Esophagus muscularis mucosa (tissue), 4 donors: ENCODE results near the gene RBM43. TPM values are rescaled to one million over a fixed set of nuclear protein-coding genes. Genes with fewer than 3 reads are reported as not detected.

Source experiments
- DNase-seq: peaks from one replicate; pipeline ENCODE4 v3.0.0-alpha.2; 2017; ENCODE audit errors: extremely low spot score
- H3K27ac ChIP-seq, 4 donors: fragments of 200-600 bp; sonication (generic); replicated peaks in 1 of 4; 1 replicate in 3 of 4; 2 replicates in 1 of 4; pipeline ENCODE4 v1.5.1; 2016 to 2019; ENCODE audit warnings: mild to moderate bottlenecking in 1 of 4
- H3K27me3 ChIP-seq, 4 donors: fragments of 200-600 bp; sonication (generic); one replicate each; pipeline versions ENCODE4 v1.5.1 to v1.6.0; 2016 to 2019
- H3K36me3 ChIP-seq, 4 donors: fragments of 200-600 bp; sonication (generic); one replicate each; pipeline ENCODE4 v1.5.1; 2016 to 2019
- H3K4me1 ChIP-seq, 4 donors: fragments of 200-600 bp; sonication (generic); one replicate each; pipeline ENCODE4 v1.5.1; 2016 to 2019
- H3K4me3 ChIP-seq, 4 donors: fragments of 200-600 bp; sonication (generic); 1 replicate in 2 of 4; 2 replicates in 2 of 4; pipeline ENCODE4 v1.5.1; 2016 to 2019; ENCODE audit warnings: mild to moderate bottlenecking in 4 of 4, moderate library complexity in 1 of 4
- H3K9me3 ChIP-seq, 4 donors: fragments of 200-600 bp; sonication (generic); 1 replicate in 3 of 4; 2 replicates in 1 of 4; pipeline ENCODE4 v1.5.1; 2016 to 2019
- EP300 ChIP-seq: sonication (generic); formaldehyde crosslinking; IDR thresholded peaks from one replicate; pipeline ENCODE4 v1.6.1; 2017; ENCODE audit warnings: antibody characterized with exemption
- POLR2A ChIP-seq: fragments of 450-650 bp; IDR thresholded peaks from one replicate; pipeline ENCODE4 v1.6.1; 2017; ENCODE audit warnings: antibody characterized with exemption, moderate library complexity, mild to moderate bottlenecking, low read depth
- POLR2AphosphoS5 ChIP-seq, 2 donors: sonication (generic); formaldehyde crosslinking; IDR thresholded peaks; one replicate each; pipeline ENCODE4 v1.6.1; 2017; ENCODE audit warnings: antibody characterized with exemption in 2 of 2
- WGBS: methylation state at CpG from one replicate; pipeline ENCODE4 v1.1.5; 2018; 5-methylcytosine and 5-hydroxymethylcytosine counted together
- intact Hi-C: fragments of 100-400 bp; cut with DNase I; formaldehyde crosslinking; loops from one replicate; pipeline ENCODE4 v1.15.1; 2023
- total RNA-seq, 4 donors: library from RNA; depleted of rRNA; stranded (reverse); fragments of >200 nt; gene quantifications; one replicate each; pipeline versions ENCODE4 v1.1.0 to v1.2.1, GENCODE V29; 2016
- TF ChIP-seq, protein P1 (sequence below), 3 experiments: fragments of 200-600 bp in 2 of 3; fragments of 450-650 bp in 1 of 3; sonication (generic) in 2 of 3; IDR thresholded peaks; one replicate each; pipeline ENCODE4 v1.5.1; 2017 to 2019; ENCODE audit warnings: antibody characterized with exemption in 3 of 3, mild to moderate bottlenecking in 2 of 3, moderate library complexity in 1 of 3

RBM43 gene
- total RNA-seq, 4 donors from 2014 or later = 3.3 to 8.3 (median 5.0) TPM

GRCh38 chr2:151228847-151229512 is 32.7 kb downstream of the RBM43 start:
- no peak for DNase-seq
- intact Hi-C loops = no loop called here
- H3K27me3 ChIP-seq = no peaks in the 10 kb centered on the region
- H3K4me3 ChIP-seq = no peak overlapping the region
- no peaks in the 10 kb centered on the region for H3K4me1 ChIP-seq
- TF ChIP-seq POLR2A (no peak), EP300 (no peak), POLR2AphosphoS5 (IDR thresholded peaks at IDR 0.05) (no peak)
- TF ChIP-seq, protein P1, sequence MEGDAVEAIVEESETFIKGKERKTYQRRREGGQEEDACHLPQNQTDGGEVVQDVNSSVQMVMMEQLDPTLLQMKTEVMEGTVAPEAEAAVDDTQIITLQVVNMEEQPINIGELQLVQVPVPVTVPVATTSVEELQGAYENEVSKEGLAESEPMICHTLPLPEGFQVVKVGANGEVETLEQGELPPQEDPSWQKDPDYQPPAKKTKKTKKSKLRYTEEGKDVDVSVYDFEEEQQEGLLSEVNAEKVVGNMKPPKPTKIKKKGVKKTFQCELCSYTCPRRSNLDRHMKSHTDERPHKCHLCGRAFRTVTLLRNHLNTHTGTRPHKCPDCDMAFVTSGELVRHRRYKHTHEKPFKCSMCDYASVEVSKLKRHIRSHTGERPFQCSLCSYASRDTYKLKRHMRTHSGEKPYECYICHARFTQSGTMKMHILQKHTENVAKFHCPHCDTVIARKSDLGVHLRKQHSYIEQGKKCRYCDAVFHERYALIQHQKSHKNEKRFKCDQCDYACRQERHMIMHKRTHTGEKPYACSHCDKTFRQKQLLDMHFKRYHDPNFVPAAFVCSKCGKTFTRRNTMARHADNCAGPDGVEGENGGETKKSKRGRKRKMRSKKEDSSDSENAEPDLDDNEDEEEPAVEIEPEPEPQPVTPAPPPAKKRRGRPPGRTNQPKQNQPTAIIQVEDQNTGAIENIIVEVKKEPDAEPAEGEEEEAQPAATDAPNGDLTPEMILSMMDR (IDR thresholded peaks at IDR 0.05) = no peak
- no peaks in the 10 kb centered on the region for H3K9me3 ChIP-seq
- no peak overlapping the region for H3K27ac ChIP-seq
- no peaks in the 10 kb centered on the region for H3K36me3 ChIP-seq

DNA sequence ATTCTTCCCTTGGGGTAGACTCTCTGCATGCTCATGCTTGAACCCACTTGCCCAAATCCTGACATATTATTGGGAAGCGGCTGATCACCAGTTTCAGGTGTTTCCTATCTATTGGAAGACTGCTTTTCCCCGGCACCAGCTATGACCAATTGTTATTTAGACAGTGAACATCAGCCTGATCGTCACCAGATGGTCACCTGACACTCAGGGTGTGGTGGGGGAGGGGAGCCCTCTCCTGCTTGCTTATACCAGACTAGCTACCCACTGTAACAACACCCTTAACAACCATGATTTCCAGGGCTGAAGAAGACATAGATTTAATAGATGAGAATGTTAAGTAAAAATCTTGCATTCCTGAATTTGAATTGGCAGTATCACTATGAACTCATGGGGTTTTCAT is 44.3 kb downstream of the RBM43 start:
- WGBS = 79% methylated on average over 3 of the region's 3 CpGs
- intact Hi-C loops = no loop called here

GRCh38 chr2:151207100-151207499 is 54.6 kb downstream of the RBM43 start:
- H3K27me3 ChIP-seq = no peaks in the 10 kb centered on the region
- DNase-seq = no peak
- TF ChIP-seq, protein P1 (IDR thresholded peaks at IDR 0.05) = no peak
- no peak for TF ChIP-seq POLR2A
- TF ChIP-seq POLR2AphosphoS5 (IDR thresholded peaks at IDR 0.05) = no peak
- no peak for TF ChIP-seq EP300
- no peak overlapping the region for H3K27ac ChIP-seq
- no peaks in the 10 kb centered on the region for H3K36me3 ChIP-seq
- WGBS = 90% methylated on average over 3 of the region's 3 CpGs
- H3K9me3 ChIP-seq = no peaks in the 10 kb centered on the region
- intact Hi-C loops = no loop called here
- H3K4me1 ChIP-seq = no peaks in the 10 kb centered on the region
- no peak overlapping the region for H3K4me3 ChIP-seq

More for the DNA sequence above, 44.3 kb downstream of the RBM43 start:
- no peaks in the 10 kb centered on the region for H3K9me3 ChIP-seq
- H3K27me3 ChIP-seq = no peaks in the 10 kb centered on the region
- no peaks in the 10 kb centered on the region for H3K4me1 ChIP-seq
- TF ChIP-seq POLR2AphosphoS5 (IDR thresholded peaks at IDR 0.05) (no peak), EP300 (no peak), POLR2A (no peak)
- TF ChIP-seq, protein P1 (IDR thresholded peaks at IDR 0.05) = no peak
- H3K27ac ChIP-seq = no peak overlapping the region
- no peak overlapping the region for H3K4me3 ChIP-seq
- no peak for DNase-seq
- H3K36me3 ChIP-seq = no peaks in the 10 kb centered on the region

DNA sequence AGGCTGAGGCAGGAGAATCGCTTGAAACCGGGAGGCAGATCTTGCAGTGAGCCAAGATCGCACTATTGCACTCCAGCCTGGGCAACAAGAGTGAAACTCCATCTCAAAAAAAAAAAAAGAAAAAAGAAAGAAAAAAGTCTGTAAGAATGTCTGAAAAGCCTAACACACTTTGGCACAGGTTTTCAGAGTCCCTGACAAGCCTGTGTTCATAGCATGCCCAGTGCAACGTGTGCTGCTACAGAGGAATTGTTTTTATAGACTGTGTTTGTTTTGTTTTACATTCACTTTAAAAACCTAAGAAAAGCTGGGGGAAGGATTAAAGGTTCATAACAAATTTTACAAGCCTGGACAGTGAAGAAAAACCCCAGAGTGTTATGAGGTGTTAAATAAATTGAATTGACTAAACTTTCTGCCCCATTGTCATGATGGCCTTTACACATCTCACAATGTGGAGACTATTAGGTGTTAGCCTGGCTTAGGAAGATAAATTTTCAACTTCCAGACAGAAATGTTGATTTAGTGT is 55.2 kb downstream of the RBM43 start:
- Histone ChIP-seq H3K27me3 (no peaks in the 10 kb centered on the region), H3K36me3 (no peaks in the 10 kb centered on the region), H3K4me3 (no peak overlapping the region), H3K9me3 (no peaks in the 10 kb centered on the region), H3K27ac (no peak overlapping the region), H3K4me1 (no peaks in the 10 kb centered on the region)
- no peak for TF ChIP-seq POLR2A
- TF ChIP-seq, protein P1 (IDR thresholded peaks at IDR 0.05) = no peak
- TF ChIP-seq POLR2AphosphoS5 (IDR thresholded peaks at IDR 0.05) = no peak
- no peak for TF ChIP-seq EP300
- DNase-seq = no peak
- WGBS = 88% methylated on average over 4 of the region's 4 CpGs
- intact Hi-C loops = no loop called here

DNA sequence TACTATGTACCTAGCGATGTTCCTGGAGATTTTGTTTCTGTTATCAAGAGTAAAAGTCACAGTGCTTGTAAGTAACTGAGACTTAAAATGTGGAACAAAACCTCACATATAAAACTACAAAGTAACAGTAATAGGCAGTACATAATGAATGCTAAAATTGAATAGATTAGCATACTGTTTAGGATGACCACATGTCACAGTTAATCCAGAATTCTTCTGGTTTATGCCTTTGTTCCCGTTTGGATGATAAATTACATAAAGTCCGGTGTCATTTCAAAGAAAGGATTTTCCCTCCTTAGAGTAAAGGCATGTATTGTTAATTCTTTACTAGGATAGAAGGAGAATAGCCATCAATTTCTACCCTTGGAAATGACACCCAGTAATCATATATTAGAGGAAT is 56.1 kb downstream of the RBM43 start:
- H3K27me3 ChIP-seq = no peaks in the 10 kb centered on the region
- H3K27ac ChIP-seq = no peak overlapping the region
- no peaks in the 10 kb centered on the region for H3K9me3 ChIP-seq
- intact Hi-C loops = no loop called here
- DNase-seq = no peak
- TF ChIP-seq POLR2AphosphoS5 (IDR thresholded peaks at IDR 0.05) (no peak), POLR2A (no peak), EP300 (no peak)
- TF ChIP-seq, protein P1 (IDR thresholded peaks at IDR 0.05) = no peak
- 92% methylated on average over 3 of the region's 3 CpGs for WGBS
- H3K4me3 ChIP-seq = no peak overlapping the region
- H3K36me3 ChIP-seq = no peaks in the 10 kb centered on the region
- H3K4me1 ChIP-seq = no peaks in the 10 kb centered on the region
